Measurements from ENCODE around the gene BORCS8. TPM values are rescaled to one million over a fixed set of nuclear protein-coding genes. Genes with fewer than 3 reads are reported as not detected.
"Not testable (repeated sequence)": the region's sequence is repeated elsewhere in the genome, so short reads cannot be mapped to it uniquely, and the experiment has no call there.

BORCS8 gene
- total and polyA plus RNA-seq, 9 donors = 5.4 to 19.0 (median 15.0) TPM

DNA sequence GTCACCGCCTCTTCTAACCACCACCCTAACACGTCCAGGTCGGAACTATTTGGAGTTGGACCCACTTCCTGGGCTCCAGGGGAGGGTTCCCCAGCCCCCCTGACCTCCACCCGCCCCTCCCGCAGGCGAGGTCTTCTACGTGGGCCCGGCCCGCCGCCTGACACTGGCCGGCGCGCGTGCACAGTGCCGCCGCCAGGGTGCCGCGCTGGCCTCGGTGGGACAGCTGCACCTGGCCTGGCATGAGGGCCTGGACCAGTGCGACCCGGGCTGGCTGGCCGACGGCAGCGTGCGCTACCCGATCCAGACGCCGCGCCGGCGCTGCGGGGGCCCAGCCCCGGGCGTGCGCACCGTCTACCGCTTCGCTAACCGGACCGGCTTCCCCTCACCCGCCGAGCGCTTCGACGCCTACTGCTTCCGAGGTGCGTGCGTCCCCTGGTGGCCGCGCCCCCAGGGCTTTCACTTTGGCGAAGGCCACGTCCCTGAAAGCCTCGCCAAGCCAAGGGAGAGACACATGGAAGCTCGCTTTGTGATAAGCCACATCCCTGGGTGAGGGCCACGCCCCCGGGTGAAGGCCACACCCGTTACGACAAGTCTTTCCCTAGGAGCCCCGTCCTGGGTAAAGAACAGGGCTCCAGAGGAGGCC is 33.0 kb upstream of the BORCS8 start:
- TF ChIP-seq EP300 (IDR thresholded peaks at IDR 0.05) (no peak), CTCF (IDR thresholded peaks at IDR 0.05) (peak in 2 of 3 donors; percentile 10 to 24)
- Histone ChIP-seq H3K4me3 (no peak overlapping the region), H3K4me1 (ENCODE audit: insufficient read depth) (peaks cover 2% of the 10 kb centered on the region), H3K36me3 (no peaks in the 10 kb centered on the region), H3K27ac (no peak overlapping the region), H3K27me3 (no peaks in the 10 kb centered on the region), H3K9me3 (no peaks in the 10 kb centered on the region)
- 1 to 2% (median 1%) methylated on average over 38 to 59 of the region's 59 CpGs for WGBS, 3 donors
- peak in 4 of 5 donors; percentile 27 to 69 (median 39) for DNase-seq
- intact Hi-C loops (cut with DNase I) = no loop called here

DNA sequence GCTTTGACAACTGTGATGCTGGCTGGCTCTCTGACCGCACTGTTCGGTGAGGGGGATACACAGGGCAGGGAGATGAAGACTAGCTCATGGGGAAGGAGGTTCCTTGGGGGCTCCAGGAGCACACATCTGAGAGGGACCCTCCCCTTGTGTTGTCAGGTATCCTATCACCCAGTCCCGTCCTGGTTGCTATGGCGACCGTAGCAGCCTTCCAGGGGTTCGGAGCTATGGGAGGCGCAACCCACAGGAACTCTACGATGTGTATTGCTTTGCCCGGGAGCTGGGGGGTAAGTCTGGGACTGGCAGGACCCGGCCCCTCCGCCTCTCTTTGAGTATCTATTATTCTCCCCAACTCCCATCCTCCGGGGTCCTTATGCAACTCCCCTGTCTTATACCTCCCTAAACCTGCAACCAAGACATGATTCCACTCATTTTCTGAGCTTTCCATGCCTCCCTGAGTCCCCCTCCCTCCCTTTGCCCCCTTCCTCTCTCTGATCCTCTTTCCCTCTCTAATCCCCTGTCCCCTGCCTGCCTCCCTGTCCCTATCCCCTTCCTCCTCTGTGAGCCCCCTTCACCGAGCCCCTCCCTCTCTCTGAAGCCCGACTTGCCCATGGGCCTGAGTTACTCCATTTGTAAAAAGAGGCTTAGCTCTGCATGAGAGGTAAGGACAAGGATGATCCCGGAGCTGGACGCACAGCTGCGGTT is 32.3 kb upstream of the BORCS8 start:
- no peaks in the 10 kb centered on the region for H3K27me3 ChIP-seq
- H3K4me1 ChIP-seq (ENCODE audit: insufficient read depth) = peaks cover 2% of the 10 kb centered on the region
- no peak overlapping the region for H3K27ac ChIP-seq
- intact Hi-C loops (cut with DNase I) = no loop called here
- 60 to 63% (median 63%) methylated on average over 17 of the region's 17 CpGs for WGBS, 3 donors
- no peak overlapping the region for H3K4me3 ChIP-seq
- no peak for TF ChIP-seq EP300 (IDR thresholded peaks at IDR 0.05)
- no peak for TF ChIP-seq CTCF (IDR thresholded peaks at IDR 0.05)
- TF ChIP-seq POLR2A (IDR thresholded peaks at IDR 0.05) = no peak
- H3K9me3 ChIP-seq = no peaks in the 10 kb centered on the region
- H3K36me3 ChIP-seq = no peaks in the 10 kb centered on the region
- no peak for DNase-seq

DNA sequence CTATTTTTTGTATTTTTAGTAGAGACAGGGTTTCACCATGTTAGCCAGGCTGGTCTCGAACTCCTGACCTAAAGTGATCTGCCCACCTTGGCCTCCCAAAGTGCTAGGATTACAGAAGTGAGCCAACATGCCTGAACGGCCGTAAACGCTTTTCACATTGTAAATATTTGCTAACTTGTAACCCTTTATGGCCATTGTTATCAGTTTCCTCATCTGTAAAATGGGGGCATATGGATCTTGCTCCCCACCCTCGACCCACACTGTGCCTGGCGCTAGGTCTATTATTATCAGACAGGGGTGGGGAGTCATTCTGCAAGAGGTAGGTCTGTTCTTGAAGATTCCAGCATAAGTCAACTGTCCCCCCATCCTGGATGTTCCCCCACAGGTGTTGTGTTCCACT is 31.7 kb upstream of the BORCS8 start:
- intact Hi-C loops (cut with DNase I) = no loop called here

DNA sequence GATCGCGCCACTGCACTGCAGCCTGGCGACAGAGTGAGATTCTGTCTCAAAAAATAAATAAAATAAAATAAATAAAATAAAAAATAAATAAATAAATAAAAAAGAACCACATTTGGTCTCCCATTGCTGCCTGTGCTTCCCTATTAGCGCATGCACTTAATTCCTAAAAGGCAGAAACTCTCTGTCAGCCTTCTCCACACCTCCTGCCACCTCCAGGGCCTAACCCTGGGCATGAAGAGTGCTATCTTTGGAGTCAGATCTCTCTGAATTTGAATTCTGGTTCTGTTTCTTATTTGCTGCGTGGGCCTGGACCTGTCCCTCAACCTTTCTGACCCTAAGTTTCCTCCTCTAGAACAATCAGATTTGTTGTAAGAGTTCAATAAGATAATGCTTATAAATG is 31.1 kb upstream of the BORCS8 start:
- intact Hi-C loops (cut with DNase I) = no loop called here
- no peak for DNase-seq
- peaks cover 2% of the 10 kb centered on the region for H3K4me1 ChIP-seq (ENCODE audit: insufficient read depth)
- TF ChIP-seq CTCF (IDR thresholded peaks at IDR 0.05) = no peak
- TF ChIP-seq POLR2A (IDR thresholded peaks at IDR 0.05) = no peak
- TF ChIP-seq EP300 (IDR thresholded peaks at IDR 0.05) = no peak
- no peak overlapping the region for H3K4me3 ChIP-seq
- no peaks in the 10 kb centered on the region for H3K27me3 ChIP-seq
- no peak overlapping the region for H3K27ac ChIP-seq
- no peaks in the 10 kb centered on the region for H3K9me3 ChIP-seq
- 71 to 86% (median 80%) methylated on average over 5 of the region's 5 CpGs for WGBS, 3 donors
- no peaks in the 10 kb centered on the region for H3K36me3 ChIP-seq

More for the DNA sequence above, 31.7 kb upstream of the BORCS8 start:
- TF ChIP-seq EP300 (IDR thresholded peaks at IDR 0.05) (no peak), CTCF (IDR thresholded peaks at IDR 0.05) (no peak), POLR2A (IDR thresholded peaks at IDR 0.05) (no peak)
- Histone ChIP-seq H3K9me3 (no peaks in the 10 kb centered on the region), H3K4me3 (no peak overlapping the region), H3K36me3 (no peaks in the 10 kb centered on the region), H3K27me3 (no peaks in the 10 kb centered on the region), H3K4me1 (ENCODE audit: insufficient read depth) (peaks cover 2% of the 10 kb centered on the region), H3K27ac (no peak overlapping the region)
- DNase-seq = no peak
- 70 to 76% (median 75%) methylated on average over 6 of the region's 6 CpGs for WGBS, 3 donors

- H3K4me1 ChIP-seq (ENCODE audit: insufficient read depth); H3K9me3 ChIP-seq; intact Hi-C loops (cut with DNase I); H3K36me3 ChIP-seq; DNase-seq; H3K27ac ChIP-seq; H3K4me3 ChIP-seq; H3K27me3 ChIP-seq: not testable (repeated sequence)
- WGBS, 3 donors = 78 to 86% (median 80%) methylated on average over 8 of the region's 8 CpGs
Observed at GRCh38 chr19:19221000-19221399, 29.0 kb upstream of the BORCS8 start.

Data from ovary (tissue), 9 donors.